ENCODE results near the gene CNTNAP5. TPM values are rescaled to one million over a fixed set of nuclear protein-coding genes. Genes with fewer than 3 reads are reported as not detected.
A peak's percentile ranks its signal among the peaks of the same experiment; 100 is the strongest.

The CNTNAP5 gene
- total RNA-seq, 1 donor from 2014 or later = 22.0 TPM

- H3K9me3 Mint-ChIP-seq (ENCODE audit: unreplicated experiment) = peaks cover 2% of the 10 kb centered on the region
- H3K27me3 Mint-ChIP-seq (ENCODE audit: unreplicated experiment) = peaks cover under 1% of the 10 kb centered on the region
- H3K4me3 Mint-ChIP-seq (ENCODE audit: unreplicated experiment) = no peak overlapping the region
- peaks cover 12% of the 10 kb centered on the region for H3K4me1 Mint-ChIP-seq (ENCODE audit: low read depth, unreplicated experiment)
- TF ChIP-seq CTCF (IDR thresholded peaks at IDR 0.05; ENCODE audit: partially characterized antibody, unreplicated experiment) = no peak
- no peak for DNase-seq
- no peak overlapping the region for H3K27ac Mint-ChIP-seq (ENCODE audit: unreplicated experiment)
- no peaks in the 10 kb centered on the region for H3K36me3 Mint-ChIP-seq (ENCODE audit: unreplicated experiment)
Measured at GRCh38 chr2:124877141-124877577, 852.1 kb downstream of the CNTNAP5 start.

DNA sequence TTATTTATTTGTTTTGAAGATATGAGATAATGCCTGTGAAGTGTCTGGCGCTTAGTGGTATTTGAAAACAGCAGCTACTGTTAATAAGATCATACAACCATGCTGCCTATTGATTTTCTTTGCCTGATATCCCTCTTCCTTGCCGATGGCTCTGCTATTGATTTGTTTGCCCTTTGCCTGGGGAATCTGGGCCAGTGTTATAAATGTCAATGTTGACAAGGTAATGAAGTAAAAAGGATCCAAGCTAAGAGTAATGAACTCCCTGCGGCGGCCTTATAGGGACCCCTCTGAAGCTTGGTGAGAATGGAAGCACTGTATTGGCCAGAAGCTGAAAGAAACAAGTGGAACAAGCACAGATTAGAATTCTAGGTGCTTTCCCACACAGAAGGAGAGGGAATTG, 854.6 kb downstream of the CNTNAP5 start:
- Mint-ChIP-seq H3K36me3 (ENCODE audit: unreplicated experiment) (no peaks in the 10 kb centered on the region), H3K4me1 (ENCODE audit: low read depth, unreplicated experiment) (peaks cover 2% of the 10 kb centered on the region), H3K27me3 (ENCODE audit: unreplicated experiment) (peaks cover 2% of the 10 kb centered on the region), H3K27ac (ENCODE audit: unreplicated experiment) (peak overlapping the region; percentile 56), H3K9me3 (ENCODE audit: unreplicated experiment) (peaks cover 2% of the 10 kb centered on the region), H3K4me3 (ENCODE audit: unreplicated experiment) (no peak overlapping the region)
- no peak for TF ChIP-seq CTCF (IDR thresholded peaks at IDR 0.05; ENCODE audit: partially characterized antibody, unreplicated experiment)
- DNase-seq = no peak

DNA sequence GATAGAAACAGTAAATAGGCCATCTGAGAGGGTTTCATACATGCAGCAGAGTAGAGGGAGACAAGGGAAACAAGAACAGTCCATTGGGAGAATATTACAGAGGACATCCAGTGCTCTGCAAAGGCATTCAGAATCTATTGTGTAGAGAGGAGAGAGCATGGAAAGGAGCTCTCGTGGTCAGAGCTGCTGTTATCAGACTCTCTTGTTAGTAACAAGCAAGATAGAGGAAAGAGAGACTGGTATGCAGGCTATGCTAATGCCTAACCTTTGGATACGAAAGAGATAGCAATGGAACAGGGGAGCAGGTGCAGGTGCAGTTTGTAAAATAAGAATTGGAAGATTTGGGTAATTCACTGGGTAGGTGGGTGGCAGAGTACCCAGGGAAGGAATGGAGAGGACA, 855.9 kb downstream of the CNTNAP5 start:
- Mint-ChIP-seq H3K9me3 (ENCODE audit: unreplicated experiment) (peaks cover 2% of the 10 kb centered on the region), H3K4me1 (ENCODE audit: low read depth, unreplicated experiment) (peaks cover 2% of the 10 kb centered on the region), H3K27ac (ENCODE audit: unreplicated experiment) (no peak overlapping the region), H3K36me3 (ENCODE audit: unreplicated experiment) (no peaks in the 10 kb centered on the region), H3K27me3 (ENCODE audit: unreplicated experiment) (peaks cover 2% of the 10 kb centered on the region), H3K4me3 (ENCODE audit: unreplicated experiment) (no peak overlapping the region)
- no peak for TF ChIP-seq CTCF (IDR thresholded peaks at IDR 0.05; ENCODE audit: partially characterized antibody, unreplicated experiment)
- no peak for DNase-seq

DNA sequence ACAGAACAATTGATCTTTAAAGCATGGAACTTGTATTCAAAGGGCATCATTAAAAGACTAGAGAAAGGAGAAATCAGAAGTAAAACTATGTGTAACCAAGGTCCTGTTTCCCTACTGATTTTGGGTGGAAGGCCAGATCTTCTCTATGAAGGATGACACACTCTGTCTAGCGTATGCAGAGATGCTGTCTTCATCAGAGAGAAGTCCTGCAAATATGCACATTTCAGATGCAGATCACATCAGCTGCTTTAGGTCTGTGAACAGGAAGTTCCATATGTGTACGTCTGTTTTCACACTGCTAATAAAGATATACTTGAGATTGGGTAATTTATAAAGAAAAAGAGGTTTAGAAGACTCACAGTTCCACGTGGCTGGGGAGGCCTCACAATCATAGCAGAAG, 857.3 kb downstream of the CNTNAP5 start:
- H3K9me3 Mint-ChIP-seq (ENCODE audit: unreplicated experiment) = peaks cover 2% of the 10 kb centered on the region
- H3K27me3 Mint-ChIP-seq (ENCODE audit: unreplicated experiment) = peaks cover 2% of the 10 kb centered on the region
- H3K27ac Mint-ChIP-seq (ENCODE audit: unreplicated experiment) = no peak overlapping the region

GRCh38 chr2:124883595-124883994, 858.5 kb downstream of the CNTNAP5 start:
- TF ChIP-seq CTCF (IDR thresholded peaks at IDR 0.05; ENCODE audit: partially characterized antibody, unreplicated experiment) = no peak
- peaks cover 2% of the 10 kb centered on the region for H3K4me1 Mint-ChIP-seq (ENCODE audit: low read depth, unreplicated experiment)
- peaks cover 2% of the 10 kb centered on the region for H3K9me3 Mint-ChIP-seq (ENCODE audit: unreplicated experiment)
- DNase-seq = no peak
- H3K4me3 Mint-ChIP-seq (ENCODE audit: unreplicated experiment) = no peak overlapping the region
- no peak overlapping the region for H3K27ac Mint-ChIP-seq (ENCODE audit: unreplicated experiment)
- H3K27me3 Mint-ChIP-seq (ENCODE audit: unreplicated experiment) = peaks cover 2% of the 10 kb centered on the region
- no peaks in the 10 kb centered on the region for H3K36me3 Mint-ChIP-seq (ENCODE audit: unreplicated experiment)

More for the DNA sequence above, 857.3 kb downstream of the CNTNAP5 start:
- no peak for DNase-seq
- Mint-ChIP-seq H3K4me1 (ENCODE audit: low read depth, unreplicated experiment) (peaks cover 2% of the 10 kb centered on the region), H3K36me3 (ENCODE audit: unreplicated experiment) (no peaks in the 10 kb centered on the region), H3K4me3 (ENCODE audit: unreplicated experiment) (no peak overlapping the region)
- TF ChIP-seq CTCF (IDR thresholded peaks at IDR 0.05; ENCODE audit: partially characterized antibody, unreplicated experiment) = no peak
